Cardiac muscle cell (in vitro differentiated cells and primary cell): ENCODE results near the gene ZPR1. TPM values are rescaled to one million over a fixed set of nuclear protein-coding genes. Genes with fewer than 3 reads are reported as not detected.

Experiments used
- DNase-seq, 2 donors: peaks; one replicate each; pipeline versions ENCODE4 v3.0.0 to v3.0.0-alpha.2; 2010 to 2017; ENCODE audit warnings: low read depth in 1 of 2, low spot score in 1 of 2
- H3K27ac ChIP-seq: fragments of 200-600 bp; sonication (generic); 2 replicates; pipeline ENCODE4 v1.5.1; 2016
- H3K27me3 ChIP-seq: fragments of 200-600 bp; sonication (generic); 2 replicates; pipeline ENCODE4 v1.6.0; 2016; ENCODE audit warnings: control low read depth
- H3K36me3 ChIP-seq: fragments of 200-600 bp; sonication (generic); 2 replicates; pipeline ENCODE4 v1.5.1; 2016; ENCODE audit warnings: control low read depth
- H3K4me1 ChIP-seq: fragments of 200-600 bp; sonication (generic); 2 replicates; pipeline ENCODE4 v1.8.1; 2017; ENCODE audit warnings: low read depth, mild to moderate bottlenecking, mixed run types
- H3K4me3 ChIP-seq: fragments of 200-600 bp; sonication (generic); 2 replicates; pipeline ENCODE4 v1.5.1; 2016; ENCODE audit warnings: mild to moderate bottlenecking
- H3K9me3 ChIP-seq: fragments of 200-600 bp; sonication (generic); 2 replicates; pipeline ENCODE4 v1.5.1; 2017; ENCODE audit warnings: low read depth, mild to moderate bottlenecking, control low read depth
- CTCF ChIP-seq: IDR thresholded peaks from 2 replicates; pipeline ENCODE4 v1.5.1; 2012; ENCODE audit warnings: low read depth, mild to moderate bottlenecking, low read length
- polyA plus RNA-seq: library from polyadenylated mRNA; unstranded; fragments of >200 nt; fragmentation: Nextera tagmentation; extraction: Ambion mirVana; gene quantifications from 2 replicates; pipeline ENCODE4 v1.2.1, GENCODE V29; 2016
- total RNA-seq: library from RNA; depleted of rRNA; stranded (reverse); fragments of >200 nt; gene quantifications from 2 replicates; pipeline ENCODE4 v1.2.3, GENCODE V29; 2016

Gene ZPR1
- total and polyA plus RNA-seq, 2 experiments from 2014 or later, result 21.4 to 43.9 TPM

GRCh38 chr11:116740741-116741140 lies 47.1 kb downstream of the ZPR1 start:
- no peak for DNase-seq
- Histone ChIP-seq H3K4me1 (peaks cover 16% of the 10 kb centered on the region), H3K36me3 (peaks cover under 1% of the 10 kb centered on the region), H3K4me3 (no peak overlapping the region), H3K27me3 (no peaks in the 10 kb centered on the region), H3K9me3 (no peaks in the 10 kb centered on the region), H3K27ac (no peak overlapping the region)
- TF ChIP-seq CTCF, result no peak

- Histone ChIP-seq H3K27ac (no peak overlapping the region), H3K4me1 (peaks cover 16% of the 10 kb centered on the region), H3K36me3 (no peaks in the 10 kb centered on the region), H3K9me3 (no peaks in the 10 kb centered on the region), H3K4me3 (no peak overlapping the region), H3K27me3 (no peaks in the 10 kb centered on the region)
- no peak for TF ChIP-seq CTCF
- no peak for DNase-seq
Observed at GRCh38 chr11:116738975-116739374, 48.8 kb downstream of the ZPR1 start.

GRCh38 chr11:116736763-116737162 lies 51.1 kb downstream of the ZPR1 start:
- no peak for TF ChIP-seq CTCF
- no peak overlapping the region for H3K4me3 ChIP-seq
- H3K9me3 ChIP-seq, result no peaks in the 10 kb centered on the region
- no peaks in the 10 kb centered on the region for H3K27me3 ChIP-seq
- no peak for DNase-seq
- no peaks in the 10 kb centered on the region for H3K36me3 ChIP-seq
- no peak overlapping the region for H3K27ac ChIP-seq
- peaks cover 6% of the 10 kb centered on the region for H3K4me1 ChIP-seq

- Histone ChIP-seq H3K36me3 (no peaks in the 10 kb centered on the region), H3K9me3 (no peaks in the 10 kb centered on the region), H3K27me3 (no peaks in the 10 kb centered on the region), H3K27ac (no peak overlapping the region), H3K4me1 (peaks cover 11% of the 10 kb centered on the region), H3K4me3 (no peak overlapping the region)
- DNase-seq, result no peak
- no peak for TF ChIP-seq CTCF
Observed at GRCh38 chr11:116733969-116734508, 53.8 kb downstream of the ZPR1 start.

- no peaks in the 10 kb centered on the region for H3K9me3 ChIP-seq
- DNase-seq, result no peak
- no peak overlapping the region for H3K4me3 ChIP-seq
- no peak overlapping the region for H3K27ac ChIP-seq
- H3K36me3 ChIP-seq, result no peaks in the 10 kb centered on the region
- H3K4me1 ChIP-seq, result peaks cover 11% of the 10 kb centered on the region
- no peak for TF ChIP-seq CTCF
- H3K27me3 ChIP-seq, result no peaks in the 10 kb centered on the region
Observed at GRCh38 chr11:116733043-116733755, 54.6 kb downstream of the ZPR1 start.
